ENCODE measurements around the gene CAMTA1.

Gene CAMTA1

GRCh38 chr1:7113136-7113535 is 327.9 kb downstream of the CAMTA1 start:
- H3K27me3 Mint-ChIP-seq: peaks cover 28% of the 10 kb centered on the region
- ATAC-seq: no peak
- H3K36me3 Mint-ChIP-seq: no peaks in the 10 kb centered on the region
- H3K4me3 Mint-ChIP-seq: no peak overlapping the region
- peaks cover 4% of the 10 kb centered on the region for H3K9me3 Mint-ChIP-seq
- H3K4me1 Mint-ChIP-seq: no peaks in the 10 kb centered on the region
- no peak overlapping the region for H3K27ac Mint-ChIP-seq

- peaks cover 28% of the 10 kb centered on the region for H3K27me3 Mint-ChIP-seq
- H3K27ac Mint-ChIP-seq: no peak overlapping the region
- no peak overlapping the region for H3K4me3 Mint-ChIP-seq
These were observed 328.6 kb downstream of the CAMTA1 start for GRCh38 chr1:7113822-7114221.

DNA sequence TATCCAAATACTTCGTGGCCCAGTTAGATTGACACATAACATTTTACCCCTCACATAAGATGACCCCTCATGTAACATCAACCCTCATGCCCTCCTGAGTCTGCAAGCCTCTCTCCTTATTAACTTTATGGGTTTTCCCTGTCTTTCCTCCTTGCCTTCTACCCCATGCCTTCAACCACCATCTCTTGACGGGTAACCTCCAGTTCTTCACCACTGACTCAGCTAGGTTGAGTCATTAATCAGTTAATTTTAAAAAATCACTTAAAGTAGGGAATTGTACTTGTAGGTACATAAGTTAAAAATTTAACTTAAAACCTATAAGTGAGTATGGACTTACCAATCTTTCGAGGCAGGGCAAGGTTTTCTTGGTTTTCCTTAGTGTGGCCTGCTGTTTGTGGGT is 330.7 kb downstream of the CAMTA1 start:
- Mint-ChIP-seq H3K9me3 (peaks cover 4% of the 10 kb centered on the region), H3K27ac (no peak overlapping the region), H3K36me3 (no peaks in the 10 kb centered on the region), H3K4me1 (no peaks in the 10 kb centered on the region), H3K4me3 (no peak overlapping the region), H3K27me3 (peaks cover 14% of the 10 kb centered on the region)
- no peak for ATAC-seq

More at GRCh38 chr1:7113822-7114221, 328.6 kb downstream of the CAMTA1 start:
- Mint-ChIP-seq H3K9me3 (peaks cover 4% of the 10 kb centered on the region), H3K4me1 (no peaks in the 10 kb centered on the region), H3K36me3 (no peaks in the 10 kb centered on the region)
- no peak for ATAC-seq

GRCh38 chr1:7117399-7118281 is 332.4 kb downstream of the CAMTA1 start:
- no peak for ATAC-seq
- Mint-ChIP-seq H3K9me3 (peaks cover 4% of the 10 kb centered on the region), H3K4me1 (no peaks in the 10 kb centered on the region), H3K4me3 (no peak overlapping the region), H3K27ac (no peak overlapping the region), H3K36me3 (no peaks in the 10 kb centered on the region), H3K27me3 (peaks cover 6% of the 10 kb centered on the region)

DNA sequence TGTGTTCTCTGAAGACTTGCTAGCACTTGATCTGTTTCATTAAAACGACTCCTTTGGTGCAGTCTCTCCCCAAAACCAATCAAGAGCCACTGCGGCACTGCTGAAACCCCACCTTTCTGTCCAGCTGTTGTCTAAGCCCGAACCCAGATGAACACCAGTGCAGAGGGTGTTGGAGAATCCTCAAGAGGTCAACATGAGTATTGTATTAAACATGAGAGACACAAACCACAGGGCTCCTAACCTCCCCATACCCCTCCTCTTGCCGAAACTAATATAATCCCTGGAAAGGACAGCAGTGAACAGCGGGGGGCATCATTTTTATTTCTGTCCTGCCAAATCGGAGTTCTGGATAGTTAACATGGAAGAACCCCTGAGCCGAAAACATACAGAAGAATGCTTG is 333.9 kb downstream of the CAMTA1 start:
- peaks cover 4% of the 10 kb centered on the region for H3K9me3 Mint-ChIP-seq
- no peaks in the 10 kb centered on the region for H3K36me3 Mint-ChIP-seq
- no peak overlapping the region for H3K4me3 Mint-ChIP-seq
- ATAC-seq: no peak
- no peaks in the 10 kb centered on the region for H3K4me1 Mint-ChIP-seq
- H3K27me3 Mint-ChIP-seq: no peaks in the 10 kb centered on the region
- H3K27ac Mint-ChIP-seq: no peak overlapping the region

DNA sequence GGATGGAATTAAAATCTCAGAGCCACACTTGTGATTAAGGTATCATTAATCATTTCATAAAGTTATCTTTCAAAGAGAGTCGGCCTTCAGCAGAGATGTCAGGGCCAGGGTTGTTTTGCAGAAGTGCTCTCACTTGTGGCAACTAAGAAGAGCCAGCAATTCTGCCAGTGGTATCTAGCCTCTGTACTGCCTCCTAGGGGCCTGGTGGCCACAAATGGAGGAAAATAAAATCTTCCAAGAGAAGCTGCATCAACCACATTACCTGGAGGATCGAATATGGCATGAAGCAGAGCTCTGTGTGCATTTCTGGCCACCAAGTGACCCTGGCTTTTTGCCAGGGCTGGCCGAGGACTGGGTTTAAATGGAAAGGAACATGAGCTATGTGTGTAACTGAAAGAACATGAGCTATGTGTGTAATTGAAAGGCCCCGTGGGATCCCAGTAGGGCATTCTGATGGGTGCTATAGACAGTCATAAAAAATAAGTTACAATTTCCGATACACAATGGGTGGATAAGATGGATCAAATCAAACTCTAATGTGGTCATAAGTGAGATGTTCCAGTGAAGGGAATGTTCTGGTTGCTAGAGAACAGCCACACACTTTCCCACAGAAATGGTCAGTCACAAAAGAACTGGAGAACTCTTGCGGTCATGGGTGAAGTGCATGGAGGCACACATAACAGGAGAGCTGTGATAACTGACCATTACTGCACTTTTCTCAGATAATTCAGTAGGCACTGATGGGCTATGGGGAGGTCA is 335.8 kb downstream of the CAMTA1 start:
- Mint-ChIP-seq H3K4me1 (no peaks in the 10 kb centered on the region), H3K9me3 (peaks cover under 1% of the 10 kb centered on the region), H3K27me3 (no peaks in the 10 kb centered on the region), H3K27ac (no peak overlapping the region), H3K36me3 (no peaks in the 10 kb centered on the region), H3K4me3 (no peak overlapping the region)
- no peak for ATAC-seq

- H3K9me3 Mint-ChIP-seq: no peaks in the 10 kb centered on the region
- H3K27me3 Mint-ChIP-seq: no peaks in the 10 kb centered on the region
- H3K4me3 Mint-ChIP-seq: no peak overlapping the region
- no peak overlapping the region for H3K27ac Mint-ChIP-seq
- no peaks in the 10 kb centered on the region for H3K4me1 Mint-ChIP-seq
- ATAC-seq: no peak
- H3K36me3 Mint-ChIP-seq: no peaks in the 10 kb centered on the region
These were observed 336.4 kb downstream of the CAMTA1 start for GRCh38 chr1:7121622-7121988.

DNA sequence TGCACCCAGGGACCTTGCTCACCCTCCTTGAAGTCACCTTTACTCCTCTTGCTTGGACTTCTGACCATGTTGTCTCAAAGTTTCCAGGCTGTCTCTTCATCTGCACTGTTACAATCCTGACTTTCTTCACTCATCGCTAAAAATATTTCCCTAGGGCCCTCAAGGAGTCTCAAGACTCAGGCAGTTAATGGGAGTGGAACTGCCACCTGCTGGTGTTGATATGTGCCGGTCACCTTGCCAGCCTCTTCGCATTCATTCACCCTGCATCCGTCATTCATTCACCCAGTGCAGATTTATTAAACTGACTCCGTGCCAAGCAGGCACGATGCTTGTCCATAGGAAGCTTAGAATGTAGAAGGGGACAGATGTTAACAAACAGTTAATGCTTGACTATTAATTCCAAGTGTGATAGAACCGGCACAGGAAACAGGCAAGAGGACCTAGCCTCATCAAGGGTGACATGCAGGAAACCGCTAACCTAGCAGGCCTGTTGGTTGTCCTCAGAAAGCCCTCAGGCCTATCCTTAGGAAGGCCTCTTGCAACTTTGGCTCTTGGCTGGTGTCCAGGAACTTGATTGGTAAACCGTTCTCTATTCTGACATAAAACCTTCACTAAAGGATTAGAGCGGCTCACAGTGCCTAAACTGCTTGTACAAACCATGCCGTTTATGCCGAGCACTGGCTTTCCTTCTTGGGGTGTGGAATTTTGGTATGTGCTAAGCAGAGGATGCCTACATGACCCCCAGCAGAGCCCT is 342.2 kb downstream of the CAMTA1 start:
- Mint-ChIP-seq H3K27me3 (peaks cover 36% of the 10 kb centered on the region), H3K36me3 (no peaks in the 10 kb centered on the region), H3K4me1 (no peaks in the 10 kb centered on the region), H3K4me3 (no peak overlapping the region), H3K9me3 (peaks cover 11% of the 10 kb centered on the region), H3K27ac (no peak overlapping the region)
- no peak for ATAC-seq

DNA sequence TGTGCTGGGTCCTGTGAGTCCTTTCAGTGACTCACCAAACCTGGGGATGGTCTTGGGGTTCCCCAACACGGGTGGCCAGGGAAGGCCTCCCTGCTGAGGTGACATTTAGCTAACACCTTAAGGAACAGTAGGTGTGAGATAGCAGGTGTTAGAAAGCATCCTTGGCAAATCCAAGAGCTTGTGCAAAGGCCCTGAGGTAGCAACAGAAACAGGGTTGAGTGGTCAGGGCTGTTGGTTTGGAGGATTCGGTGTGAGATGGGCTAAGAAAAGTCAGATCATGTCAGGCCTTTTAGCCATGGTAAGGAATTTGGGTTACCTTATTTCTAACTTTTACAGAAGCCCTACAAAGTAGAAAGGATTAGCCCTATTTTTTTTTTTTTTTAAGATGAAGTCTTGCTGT is 343.0 kb downstream of the CAMTA1 start:
- peaks cover 11% of the 10 kb centered on the region for H3K9me3 Mint-ChIP-seq
- H3K27ac Mint-ChIP-seq: no peak overlapping the region
- no peaks in the 10 kb centered on the region for H3K36me3 Mint-ChIP-seq
- H3K27me3 Mint-ChIP-seq: peaks cover 39% of the 10 kb centered on the region
- no peak for ATAC-seq
- H3K4me1 Mint-ChIP-seq: no peaks in the 10 kb centered on the region
- H3K4me3 Mint-ChIP-seq: no peak overlapping the region

GRCh38 chr1:7130127-7130526 is 344.9 kb downstream of the CAMTA1 start:
- Mint-ChIP-seq H3K9me3 (peaks cover 11% of the 10 kb centered on the region), H3K27ac (no peak overlapping the region)
- ATAC-seq: no peak

GRCh38 chr1:7135493-7135892 is 350.2 kb downstream of the CAMTA1 start:
- ATAC-seq: no peak
- Mint-ChIP-seq H3K4me1 (no peaks in the 10 kb centered on the region), H3K4me3 (no peak overlapping the region), H3K27ac (no peak overlapping the region), H3K9me3 (peaks cover 2% of the 10 kb centered on the region), H3K27me3 (peaks cover 64% of the 10 kb centered on the region), H3K36me3 (no peaks in the 10 kb centered on the region)

More at GRCh38 chr1:7130127-7130526, 344.9 kb downstream of the CAMTA1 start:
- Mint-ChIP-seq H3K4me1 (no peaks in the 10 kb centered on the region), H3K27me3 (peaks cover 53% of the 10 kb centered on the region), H3K36me3 (no peaks in the 10 kb centered on the region), H3K4me3 (no peak overlapping the region)

- no peak for ATAC-seq
- Mint-ChIP-seq H3K9me3 (no peaks in the 10 kb centered on the region), H3K27ac (no peak overlapping the region), H3K4me1 (no peaks in the 10 kb centered on the region), H3K36me3 (no peaks in the 10 kb centered on the region), H3K27me3 (peaks cover 56% of the 10 kb centered on the region), H3K4me3 (no peak overlapping the region)
These were observed 351.1 kb downstream of the CAMTA1 start for GRCh38 chr1:7136166-7136953.

DNA sequence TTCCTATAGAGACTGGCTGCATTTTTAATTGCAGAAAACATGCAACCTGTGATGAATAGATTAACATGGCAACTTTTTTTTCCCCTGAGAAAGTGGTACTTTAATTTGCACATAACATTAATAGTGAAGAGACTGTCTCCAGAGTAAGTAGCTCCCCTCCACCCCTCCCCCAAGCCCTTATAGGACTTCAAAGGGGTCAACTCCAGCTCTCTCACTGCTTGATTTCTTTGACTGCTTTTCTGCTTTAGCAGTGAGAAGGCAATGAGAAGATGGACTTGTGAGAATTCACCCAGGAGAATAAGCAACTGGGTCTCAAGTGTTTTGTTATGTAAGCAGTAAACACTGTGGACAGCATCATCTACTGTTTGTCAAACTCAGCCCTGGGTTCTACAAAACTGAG is 355.0 kb downstream of the CAMTA1 start:
- no peaks in the 10 kb centered on the region for H3K4me1 Mint-ChIP-seq
- H3K4me3 Mint-ChIP-seq: no peak overlapping the region
- H3K9me3 Mint-ChIP-seq: no peaks in the 10 kb centered on the region
- H3K27ac Mint-ChIP-seq: no peak overlapping the region
- H3K36me3 Mint-ChIP-seq: no peaks in the 10 kb centered on the region
- H3K27me3 Mint-ChIP-seq: peaks cover 28% of the 10 kb centered on the region
- no peak for ATAC-seq

GRCh38 chr1:7145947-7146346 is 360.7 kb downstream of the CAMTA1 start:
- Mint-ChIP-seq H3K9me3 (no peaks in the 10 kb centered on the region), H3K4me1 (no peaks in the 10 kb centered on the region), H3K27ac (no peak overlapping the region), H3K27me3 (no peaks in the 10 kb centered on the region), H3K4me3 (no peak overlapping the region), H3K36me3 (no peaks in the 10 kb centered on the region)
- no peak for ATAC-seq

DNA sequence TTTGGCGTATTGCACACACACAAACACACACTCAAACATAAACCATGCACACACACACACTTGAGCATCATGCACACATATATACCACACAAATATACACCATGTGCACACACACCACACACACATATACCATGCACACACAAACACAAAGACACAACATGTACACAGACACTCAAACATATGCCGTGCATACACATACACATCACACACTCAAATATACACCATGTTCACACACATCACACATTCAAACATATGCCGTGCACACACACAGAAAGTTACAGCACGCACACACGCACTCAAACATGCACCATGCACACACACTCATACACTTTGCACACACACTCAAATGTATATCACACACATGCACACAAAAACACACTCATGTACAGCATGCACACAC is 361.5 kb downstream of the CAMTA1 start:
- Mint-ChIP-seq H3K27ac (no peak overlapping the region), H3K36me3 (no peaks in the 10 kb centered on the region), H3K4me1 (no peaks in the 10 kb centered on the region), H3K9me3 (no peaks in the 10 kb centered on the region), H3K4me3 (no peak overlapping the region), H3K27me3 (no peaks in the 10 kb centered on the region)
- ATAC-seq: no peak
